Fibroblast of lung (primary cell): ENCODE measurements around the gene BTBD7.

Source experiments
- EZH2 ChIP-seq: IDR thresholded peaks from 2 replicates; pipeline ENCODE4 v1.5.1; 2012; ENCODE audit warnings: low read length, control low read depth, mild to moderate bottlenecking; ENCODE audit errors: missing control alignments
- TF ChIP-seq, protein P1 (sequence below), 2 donors: IDR thresholded peaks in 1 of 2; conservative IDR thresholded peaks in 1 of 2; 1 replicate in 1 of 2; 2 replicates in 1 of 2; pipeline ENCODE4 v1.5.1; 2011 to 2012; ENCODE audit warnings: low read length in 2 of 2, control low read depth in 1 of 2, inconsistent platforms in 1 of 2, low read depth in 1 of 2, mild to moderate bottlenecking in 1 of 2

DNA sequence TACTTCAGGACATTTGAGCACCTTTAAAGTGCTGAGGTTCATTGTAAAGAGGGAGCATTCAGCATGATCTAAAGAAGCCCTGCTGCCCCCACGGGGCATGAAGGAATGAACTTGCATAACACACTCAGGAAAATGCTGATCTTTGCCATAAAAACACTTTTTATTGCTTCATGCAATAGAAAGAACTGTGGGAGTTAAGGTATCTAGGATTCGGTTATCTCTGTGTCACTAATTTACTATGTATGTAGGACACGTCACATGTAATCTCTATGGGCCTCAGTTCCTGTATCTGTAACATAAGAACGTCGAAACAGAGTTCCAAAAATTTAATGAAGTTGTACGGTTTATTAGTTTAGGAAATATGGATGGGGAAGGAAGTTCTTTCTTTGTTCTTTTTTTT is 33.0 kb downstream of the BTBD7 start:
- TF ChIP-seq, protein P1, sequence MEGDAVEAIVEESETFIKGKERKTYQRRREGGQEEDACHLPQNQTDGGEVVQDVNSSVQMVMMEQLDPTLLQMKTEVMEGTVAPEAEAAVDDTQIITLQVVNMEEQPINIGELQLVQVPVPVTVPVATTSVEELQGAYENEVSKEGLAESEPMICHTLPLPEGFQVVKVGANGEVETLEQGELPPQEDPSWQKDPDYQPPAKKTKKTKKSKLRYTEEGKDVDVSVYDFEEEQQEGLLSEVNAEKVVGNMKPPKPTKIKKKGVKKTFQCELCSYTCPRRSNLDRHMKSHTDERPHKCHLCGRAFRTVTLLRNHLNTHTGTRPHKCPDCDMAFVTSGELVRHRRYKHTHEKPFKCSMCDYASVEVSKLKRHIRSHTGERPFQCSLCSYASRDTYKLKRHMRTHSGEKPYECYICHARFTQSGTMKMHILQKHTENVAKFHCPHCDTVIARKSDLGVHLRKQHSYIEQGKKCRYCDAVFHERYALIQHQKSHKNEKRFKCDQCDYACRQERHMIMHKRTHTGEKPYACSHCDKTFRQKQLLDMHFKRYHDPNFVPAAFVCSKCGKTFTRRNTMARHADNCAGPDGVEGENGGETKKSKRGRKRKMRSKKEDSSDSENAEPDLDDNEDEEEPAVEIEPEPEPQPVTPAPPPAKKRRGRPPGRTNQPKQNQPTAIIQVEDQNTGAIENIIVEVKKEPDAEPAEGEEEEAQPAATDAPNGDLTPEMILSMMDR (conservative IDR thresholded peaks at IDR 0.05 in 1 of 2, IDR thresholded peaks at IDR 0.05 in 1 of 2; ENCODE audit: low read depth in 1 of 2, low read length in 2 of 2): no peak
- no peak for TF ChIP-seq EZH2
